SK-N-SH (cell line): ENCODE results near the gene LAMTOR2. TPM values are rescaled to one million over a fixed set of nuclear protein-coding genes. Genes with fewer than 3 reads are reported as not detected.

Experiments used
- CTCF ChIA-PET: fragments of 300-600, 350-600 bp; formaldehyde crosslinking; extraction: SDS; loops from one replicate; lab custom pipeline; 2021; lab: Yijun Ruan, JAX
- POLR2A ChIA-PET: fragments of 350-600 bp; sonication (Branson Sonifier 250); formaldehyde crosslinking; extraction: SDS; loops from one replicate; lab custom pipeline; 2020; ENCODE audit warnings: antibody characterized with exemption, inconsistent platforms; lab: Yijun Ruan, JAX
- DNase-seq: peaks from one replicate; pipeline ENCODE4 v3.0.0; 2012
- H2AFZ ChIP-seq: fragments of 200-600 bp; sonication (generic); 2 replicates; pipeline ENCODE4 v1.8.1; 2016; ENCODE audit warnings: antibody characterized with exemption, mild to moderate bottlenecking, low read depth
- H3F3A ChIP-seq: fragments of 200-600 bp; sonication (generic); replicated peaks from 2 replicates; pipeline ENCODE3; 2016; ENCODE audit warnings: antibody characterized with exemption, mild to moderate bottlenecking; ENCODE audit not compliant: insufficient read depth
- H3K27ac ChIP-seq, 2 experiments: fragments of 200-500 bp in 1 of 2; fragments of 200-600 bp in 1 of 2; sonication (Bioruptor generic) in 1 of 2; sonication (generic), shearing (Covaris generic) in 1 of 2; 2 replicates each; pipeline versions ENCODE4 v1.5.1 to v1.6.1; 2014 to 2016; ENCODE audit warnings: low read depth in 2 of 2, inconsistent platforms in 1 of 2, low read length in 1 of 2, mild to moderate bottlenecking in 1 of 2, mixed read lengths in 1 of 2
- H3K27me3 ChIP-seq: fragments of 200-600 bp; sonication (generic), shearing (Covaris generic); 2 replicates; pipeline ENCODE4 v1.6.1; 2016; ENCODE audit warnings: mixed run types; ENCODE audit not compliant: insufficient read depth
- H3K36me3 ChIP-seq, 2 experiments: fragments of 200-500 bp in 1 of 2; fragments of 200-600 bp in 1 of 2; sonication (Bioruptor generic) in 1 of 2; sonication (generic) in 1 of 2; replicated peaks in 1 of 2; 2 replicates each; pipeline versions ENCODE3 to v1.5.1; 2014 to 2016; ENCODE audit warnings: low read length in 1 of 2, mild to moderate bottlenecking in 1 of 2; ENCODE audit not compliant: insufficient read depth in 2 of 2, control insufficient read depth in 1 of 2
- H3K4me1 ChIP-seq, 2 experiments: fragments of 200-500 bp in 1 of 2; fragments of 200-600 bp in 1 of 2; sonication (Bioruptor generic) in 1 of 2; sonication (generic), shearing (Covaris generic) in 1 of 2; 2 replicates each; pipeline versions ENCODE4 v1.5.1 to v1.6.1; 2014 to 2016; ENCODE audit warnings: low read depth in 1 of 2, low read length in 1 of 2, mixed run types in 1 of 2; ENCODE audit not compliant: insufficient read depth in 2 of 2, control insufficient read depth in 1 of 2
- H3K4me2 ChIP-seq: fragments of 200-600 bp; sonication (generic), shearing (Covaris generic); 2 replicates; pipeline ENCODE4 v1.6.1; 2017; ENCODE audit warnings: mixed run types
- H3K4me3 ChIP-seq, 2 experiments: fragments of 200-500 bp in 1 of 2; fragments of 200-600 bp in 1 of 2; sonication (Bioruptor generic) in 1 of 2; sonication (generic), shearing (Covaris generic) in 1 of 2; 2 replicates each; pipeline versions ENCODE4 v1.5.1 to v1.8.1; 2014 to 2016; ENCODE audit warnings: low read depth in 2 of 2, inconsistent platforms in 1 of 2, low read length in 1 of 2, mild to moderate bottlenecking in 1 of 2, mixed read lengths in 1 of 2, moderate library complexity in 1 of 2
- H3K79me2 ChIP-seq: fragments of 200-600 bp; sonication (generic); 2 replicates; pipeline ENCODE4 v1.8.1; 2017; ENCODE audit warnings: mild to moderate bottlenecking; ENCODE audit not compliant: insufficient read depth
- H3K9ac ChIP-seq: fragments of 200-600 bp; sonication (generic); 2 replicates; pipeline ENCODE4 v1.6.1; 2017; ENCODE audit warnings: mixed run types
- H3K9me2 ChIP-seq: fragments of 200-600 bp; sonication (generic); 2 replicates; pipeline ENCODE4 v1.6.1; 2017; ENCODE audit warnings: mixed run types
- H3K9me3 ChIP-seq: fragments of 200-600 bp; sonication (generic); 2 replicates; pipeline ENCODE4 v1.6.1; 2017; ENCODE audit warnings: mixed run types, mild to moderate bottlenecking, moderate library complexity
- H4K20me1 ChIP-seq: fragments of 200-600 bp; sonication (generic); 2 replicates; pipeline ENCODE4 v1.6.1; 2017; ENCODE audit warnings: mild to moderate bottlenecking, mixed run types; ENCODE audit not compliant: insufficient read depth
- CTCF ChIP-seq: fragments of 200-600 bp; sonication (generic); IDR thresholded peaks from 2 replicates; pipeline ENCODE4 v1.6.1; 2017; ENCODE audit warnings: antibody characterized with exemption, mild to moderate bottlenecking, moderate library complexity
- ELF1 ChIP-seq: IDR thresholded peaks from 2 replicates; pipeline ENCODE4 v1.4.0; 2012
- FOSL2 ChIP-seq: IDR thresholded peaks from 2 replicates; pipeline ENCODE4 v1.4.0; 2012; ENCODE audit warnings: low read depth, mild to moderate bottlenecking, moderate library complexity, borderline replicate concordance
- FOXM1 ChIP-seq: IDR thresholded peaks from 2 replicates; pipeline ENCODE4 v1.4.0; 2012; ENCODE audit warnings: low read depth, mild to moderate bottlenecking
- GABPA ChIP-seq: IDR thresholded peaks from 2 replicates; pipeline ENCODE4 v1.4.0; 2012; ENCODE audit warnings: low read depth, mild to moderate bottlenecking
- GATA2 ChIP-seq: sonication (generic); formaldehyde crosslinking; IDR thresholded peaks from 2 replicates; pipeline ENCODE4 v1.5.0; 2020; ENCODE audit warnings: mild to moderate bottlenecking, missing genetic modification reagents
- JUND ChIP-seq: IDR thresholded peaks from 2 replicates; pipeline ENCODE4 v1.4.0; 2012
- MAX ChIP-seq: IDR thresholded peaks from 2 replicates; pipeline ENCODE4 v1.4.0; 2012; ENCODE audit warnings: low read depth
- MEF2A ChIP-seq: IDR thresholded peaks from 2 replicates; pipeline ENCODE4 v1.4.0; 2012; ENCODE audit warnings: low read depth, borderline replicate concordance
- MXI1 ChIP-seq: IDR thresholded peaks from 2 replicates; pipeline ENCODE4 v1.6.1; 2012; ENCODE audit warnings: mild to moderate bottlenecking, low read depth, low read length, improper control_type of control experiment
- NRF1 ChIP-seq: IDR thresholded peaks from 2 replicates; pipeline ENCODE4 v1.6.1; 2012; ENCODE audit warnings: low read depth, mild to moderate bottlenecking, low read length
- PBX3 ChIP-seq: IDR thresholded peaks from 2 replicates; pipeline ENCODE4; 2012
- RAD21 ChIP-seq: IDR thresholded peaks from 2 replicates; pipeline ENCODE4 v1.6.1; 2012; ENCODE audit warnings: mild to moderate bottlenecking, low read length
- RCOR1 ChIP-seq: fragments of 150-350 bp; IDR thresholded peaks from 2 replicates; pipeline ENCODE4 v1.6.1; 2017; ENCODE audit warnings: antibody characterized with exemption, low read length
- RXRA ChIP-seq: IDR thresholded peaks from 2 replicates; pipeline ENCODE4 v1.4.0; 2012; ENCODE audit warnings: low read depth, mild to moderate bottlenecking, borderline replicate concordance
- SMC3 ChIP-seq: IDR thresholded peaks from 2 replicates; pipeline ENCODE4 v1.6.1; 2012; ENCODE audit warnings: low read depth, low read length, improper control_type of control experiment
- TAF1 ChIP-seq: IDR thresholded peaks from 2 replicates; pipeline ENCODE4 v1.6.1; 2012; ENCODE audit warnings: low read depth, mild to moderate bottlenecking, low read length, moderate library complexity, borderline replicate concordance
- TCF12 ChIP-seq: IDR thresholded peaks from 2 replicates; pipeline ENCODE4 v1.4.0; 2012
- YY1 ChIP-seq: IDR thresholded peaks from 2 replicates; pipeline ENCODE4 v1.4.0; 2012; ENCODE audit warnings: low read depth, mild to moderate bottlenecking
- WGBS: methylation state at CpG from one replicate; pipeline ENCODE4 v1.1.6; 2017; ENCODE audit warnings: low lambda C conversion rate; 5-methylcytosine and 5-hydroxymethylcytosine counted together
- polyA plus RNA-seq, 3 experiments: library from polyadenylated mRNA; depleted of rRNA; stranded (reverse); fragments of >200 nt; gene quantifications; 2 replicates each; pipeline ENCODE4 v1.2.3, GENCODE V29; 2012

Gene LAMTOR2
- polyA plus RNA-seq, 1 of the 3 experiments (the other 2 are of a cell fraction), result 230 TPM

DNA sequence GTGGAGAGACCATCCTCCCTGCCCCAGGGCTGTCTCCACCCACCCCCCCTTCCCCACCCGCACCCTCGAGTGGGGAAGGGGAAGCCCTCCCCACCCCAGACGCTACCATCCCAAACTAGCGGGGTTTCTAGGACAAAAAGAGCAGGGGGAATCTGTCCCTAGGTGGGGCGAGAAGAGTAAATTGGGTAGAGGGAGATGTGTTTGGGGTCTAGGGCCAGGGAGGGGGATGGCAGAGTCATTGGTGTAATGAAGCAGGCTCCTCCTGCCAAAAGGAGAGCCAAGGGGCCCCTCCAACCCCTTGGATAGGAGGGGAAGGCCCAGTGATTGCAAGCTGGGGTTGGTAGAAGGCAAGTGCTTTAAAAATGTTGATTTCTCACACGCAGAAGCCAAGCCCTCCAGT is 17.7 kb downstream of the LAMTOR2 start:
- Histone ChIP-seq H3K9me3 (no peaks in the 10 kb centered on the region), H3F3A (peaks cover 33% of the 10 kb centered on the region), H3K27ac (no peak overlapping the region; a peak in 1 of 4 replicates), H3K4me3 (no peak overlapping the region), H3K9me2 (no peaks in the 10 kb centered on the region), H3K36me3 (peaks cover 6 to 46% of the 10 kb centered on the region in 2 experiments), H3K4me2 (no peak overlapping the region), H4K20me1 (peaks cover 46% of the 10 kb centered on the region), H3K79me2 (peaks cover 32% of the 10 kb centered on the region), H3K9ac (no peak overlapping the region), H2AFZ (no peak overlapping the region), H3K4me1 (peaks cover 0 to 36% of the 10 kb centered on the region in 2 experiments; a peak in 2 of 4 replicates), H3K27me3 (no peaks in the 10 kb centered on the region)
- TF ChIP-seq MAX (no peak), MXI1 (no peak), NRF1 (no peak), GABPA (no peak), RAD21 (no peak), MEF2A (no peak), TCF12 (no peak), FOSL2 (no peak), CTCF (no peak), TAF1 (no peak), FOXM1 (no peak), RCOR1 (no peak), ELF1 (no peak), YY1 (no peak), SMC3 (no peak), PBX3 (no peak), GATA2 (CRISPR knock-in tag) (no peak), RXRA (no peak), JUND (no peak)
- WGBS, result 88% methylated on average over 5 of the region's 6 CpGs
- ChIA-PET POLR2A (interaction anchor here (1.1 to 2.1 kb wide), 2 partner anchors 9 to 10 kb away, joined by 3 to 7 read pairs; partner anchors contain the start of gene MEX3A), CTCF (no interaction called here)
- DNase-seq, result no peak
